K562 (cell line): ENCODE results near the gene UBE2D3. TPM values are rescaled to one million over a fixed set of nuclear protein-coding genes. Genes with fewer than 3 reads are reported as not detected.

ENCODE experiments used
- BRF2 ChIP-seq: IDR thresholded peaks from 3 replicates; pipeline ENCODE4 v1.6.1; 2011; ENCODE audit warnings: borderline replicate concordance, mild to moderate bottlenecking; ENCODE audit not compliant: insufficient read length, insufficient read depth
- GABPA ChIP-seq: fragments of 200-800 bp; sonication (Bioruptor generic); conservative IDR thresholded peaks from 2 replicates; pipeline ENCODE4 v1.6.1; 2016; ENCODE audit warnings: low read depth, missing genetic modification characterization, missing compliant biosample characterization
- HDAC3 ChIP-seq: fragments of 450-650 bp; IDR thresholded peaks from 2 replicates; pipeline ENCODE4 v1.6.1; 2018; ENCODE audit warnings: borderline replicate concordance, mild to moderate bottlenecking, moderate library complexity; ENCODE audit not compliant: partially characterized antibody
- KLF1 ChIP-seq: fragments of 450-650 bp; IDR thresholded peaks from 2 replicates; pipeline ENCODE4 v1.6.1; 2016; ENCODE audit warnings: missing genetic modification characterization, missing compliant biosample characterization
- KLF10 ChIP-seq: fragments of 250-450 bp; sonication (Bioruptor Pico); IDR thresholded peaks from 2 replicates; pipeline ENCODE4 v1.6.1; 2021; ENCODE audit warnings: matching md5 sums
- PRPF4 ChIP-seq: fragments of 200-400 bp; formaldehyde crosslinking; IDR thresholded peaks from one replicate; pipeline ENCODE4 v1.6.1; 2017; ENCODE audit warnings: low read length, low read depth, mild to moderate bottlenecking; ENCODE audit not compliant: insufficient read depth, poor library complexity, severe bottlenecking
- SMARCB1 ChIP-seq: IDR thresholded peaks from 2 replicates; pipeline ENCODE4 v1.6.1; 2011; ENCODE audit warnings: improper control_type of control experiment, low read depth; ENCODE audit not compliant: insufficient read length
- ZFP30 ChIP-seq: fragments of 250-450 bp; sonication (Bioruptor Pico); IDR thresholded peaks from 2 replicates; pipeline ENCODE4 v1.8.0; 2022; ENCODE audit warnings: moderate library complexity, mild to moderate bottlenecking, inconsistent platforms, borderline replicate concordance
- ZNF165 ChIP-seq: fragments of 250-450 bp; sonication (Bioruptor Pico); IDR thresholded peaks from 2 replicates; pipeline ENCODE4 v1.4.0; 2020; ENCODE audit warnings: borderline replicate concordance
- ZNF197 ChIP-seq: fragments of 200-800 bp; sonication (Bioruptor generic); IDR thresholded peaks from 2 replicates; pipeline ENCODE4 v1.6.1; 2016; ENCODE audit warnings: low read depth, missing genetic modification characterization, missing compliant biosample characterization
- ZNF449 ChIP-seq: fragments of 250-450 bp; sonication (Bioruptor Pico); IDR thresholded peaks from 2 replicates; pipeline ENCODE4 v1.8.0; 2022; ENCODE audit warnings: moderate library complexity, mild to moderate bottlenecking, inconsistent platforms
- ZNF512 ChIP-seq: IDR thresholded peaks from 2 replicates; pipeline ENCODE4 v1.6.1; 2016; ENCODE audit warnings: missing genetic modification characterization, missing compliant biosample characterization
- polyA plus RNA-seq, 8 experiments: library from polyadenylated mRNA; depleted of rRNA in 4 of 8; stranded (reverse) in 5 of 8; unstranded in 3 of 8; fragments of >200 nt; fragmentation: Nextera tagmentation in 2 of 8; fragmentation: Illumina TruSeq in 1 of 8; extraction: Ambion mirVana in 2 of 8; extraction: Trizol in 1 of 8; gene quantifications; 2 replicates each; pipeline versions ENCODE4 v1.2.1 to v1.2.3, GENCODE V29; 2011 to 2014; ENCODE audit warnings: inconsistent platforms in 1 of 8, missing spikeins in 1 of 8
- total RNA-seq, 7 experiments: library from RNA; depleted of rRNA in 6 of 7; stranded (reverse); fragments of >200 nt in 6 of 7; fragmentation: Illumina TruSeq in 2 of 7; extraction: Trizol in 2 of 7; gene quantifications; 2 replicates each; pipeline versions ENCODE4 v1.2.1 to v1.2.3, GENCODE V29; 2011 to 2021; ENCODE audit warnings: low replicate concordance in 1 of 7
- TF ChIP-seq, protein P1 (sequence below), 2 experiments: fragments of 450-650 bp; IDR thresholded peaks; 2 replicates each; pipeline ENCODE4 v1.6.1; 2016
- TF ChIP-seq, protein P2 (sequence below): sonication (generic); IDR thresholded peaks from 2 replicates; pipeline ENCODE4 v1.6.1; 2016

The UBE2D3 gene
- total and polyA plus RNA-seq, 9 of the 15 experiments (the other 6 are each of a cell fraction or from before 2014, with no cell fraction given): 191 to 618 (median 292) TPM

DNA sequence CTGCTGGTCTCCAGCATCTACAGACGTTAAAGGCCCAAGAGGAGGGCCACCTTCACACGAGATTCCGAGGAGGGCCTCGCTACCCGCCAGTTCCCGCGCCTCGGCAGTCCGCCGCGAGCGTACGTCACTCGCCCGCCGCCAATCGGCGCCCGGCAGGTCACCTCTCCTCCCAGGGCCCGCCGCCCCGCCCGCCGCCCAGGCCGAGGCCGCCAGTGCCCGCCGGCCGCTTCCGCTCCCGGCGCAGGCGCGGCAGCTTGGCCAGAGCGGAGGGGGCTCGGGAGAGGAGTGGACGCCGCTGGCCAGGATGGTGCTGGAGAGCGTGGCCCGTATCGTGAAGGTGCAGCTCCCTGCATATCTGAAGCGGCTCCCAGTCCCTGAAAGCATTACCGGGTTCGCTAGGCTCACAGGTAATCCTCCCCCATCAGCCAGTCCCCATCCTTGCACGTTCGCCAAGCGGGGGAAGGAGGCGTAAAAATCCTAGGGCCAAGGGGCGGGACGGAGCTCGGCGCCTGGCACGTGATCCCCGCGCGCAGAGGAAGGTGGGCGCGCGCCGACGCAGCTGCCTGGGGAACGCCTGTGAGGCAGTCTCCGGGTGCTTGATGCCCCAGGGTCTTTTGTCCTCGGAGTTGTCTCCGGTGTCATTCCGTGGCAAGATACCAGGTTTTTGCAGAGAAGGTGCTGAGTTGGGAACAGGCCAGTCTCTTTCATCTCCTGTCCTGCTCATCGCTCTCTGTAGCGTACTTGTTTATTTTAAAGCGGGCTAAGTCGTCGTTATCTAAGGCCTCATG, 41.6 kb upstream of the UBE2D3 start, which contains the start of gene CISD2 (continued):
- TF ChIP-seq, protein P1, sequence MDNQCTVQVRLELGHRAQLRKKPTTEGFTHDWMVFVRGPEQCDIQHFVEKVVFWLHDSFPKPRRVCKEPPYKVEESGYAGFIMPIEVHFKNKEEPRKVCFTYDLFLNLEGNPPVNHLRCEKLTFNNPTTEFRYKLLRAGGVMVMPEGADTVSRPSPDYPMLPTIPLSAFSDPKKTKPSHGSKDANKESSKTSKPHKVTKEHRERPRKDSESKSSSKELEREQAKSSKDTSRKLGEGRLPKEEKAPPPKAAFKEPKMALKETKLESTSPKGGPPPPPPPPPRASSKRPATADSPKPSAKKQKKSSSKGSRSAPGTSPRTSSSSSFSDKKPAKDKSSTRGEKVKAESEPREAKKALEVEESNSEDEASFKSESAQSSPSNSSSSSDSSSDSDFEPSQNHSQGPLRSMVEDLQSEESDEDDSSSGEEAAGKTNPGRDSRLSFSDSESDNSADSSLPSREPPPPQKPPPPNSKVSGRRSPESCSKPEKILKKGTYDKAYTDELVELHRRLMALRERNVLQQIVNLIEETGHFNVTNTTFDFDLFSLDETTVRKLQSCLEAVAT (IDR thresholded peaks at IDR 0.05): peak; percentile 63 to 68
- TF ChIP-seq KLF1 (tag): no peak
- TF ChIP-seq KLF10 (CRISPR knock-in tag): no peak
- no peak for TF ChIP-seq ZNF197 (CRISPR knock-in tag)
- no peak for TF ChIP-seq ZFP30 (CRISPR knock-in tag)
- no peak for TF ChIP-seq ZNF165
- no peak for TF ChIP-seq SMARCB1
- TF ChIP-seq ZNF512 (tag): no peak
- TF ChIP-seq HDAC3: no peak
- TF ChIP-seq GABPA (tag): peak; percentile 64
- TF ChIP-seq BRF2: no peak
- no peak for TF ChIP-seq ZNF449 (CRISPR knock-in tag)
- TF ChIP-seq, protein P2, sequence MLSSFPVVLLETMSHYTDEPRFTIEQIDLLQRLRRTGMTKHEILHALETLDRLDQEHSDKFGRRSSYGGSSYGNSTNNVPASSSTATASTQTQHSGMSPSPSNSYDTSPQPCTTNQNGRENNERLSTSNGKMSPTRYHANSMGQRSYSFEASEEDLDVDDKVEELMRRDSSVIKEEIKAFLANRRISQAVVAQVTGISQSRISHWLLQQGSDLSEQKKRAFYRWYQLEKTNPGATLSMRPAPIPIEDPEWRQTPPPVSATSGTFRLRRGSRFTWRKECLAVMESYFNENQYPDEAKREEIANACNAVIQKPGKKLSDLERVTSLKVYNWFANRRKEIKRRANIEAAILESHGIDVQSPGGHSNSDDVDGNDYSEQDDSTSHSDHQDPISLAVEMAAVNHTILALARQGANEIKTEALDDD: no peak
- no peak for TF ChIP-seq PRPF4
